ENCODE results near the gene FAM120B.

The FAM120B gene

GRCh38 chr6:170297576-170298330 lies 8.8 kb upstream of the FAM120B start:
- Histone ChIP-seq H3K27ac (ENCODE audit: low read length) (no peak overlapping the region), H4K20me1 (ENCODE audit: insufficient read depth, low read length) (peaks cover 21% of the 10 kb centered on the region), H3K79me2 (ENCODE audit: insufficient read depth, low read length) (no peaks in the 10 kb centered on the region), H2AFZ (ENCODE audit: low read depth, low read length) (no peak overlapping the region), H3K9ac (ENCODE audit: low read depth, low read length) (no peak overlapping the region), H3K9me3 (ENCODE audit: insufficient read depth, low read length, severe bottlenecking) (peaks cover 4% of the 10 kb centered on the region), H3K36me3 (ENCODE audit: insufficient read depth, low read length) (no peaks in the 10 kb centered on the region), H3K4me2 (ENCODE audit: insufficient read depth, low read length) (no peak overlapping the region), H3K4me3 (ENCODE audit: low read depth in 1 of 2, low read length in 2 of 2) (no peak overlapping the region), H3K4me1 (ENCODE audit: insufficient read depth, low read length) (peaks cover 14% of the 10 kb centered on the region), H3K27me3 (ENCODE audit: insufficient read depth, low read length, poor library complexity) (peaks cover 35% of the 10 kb centered on the region)
- DNase-seq (no peak), ATAC-seq (ENCODE audit: insufficient read depth, low read depth) (no peak)
- no peak for TF ChIP-seq CTCF (IDR thresholded peaks at IDR 0.05; ENCODE audit: borderline replicate concordance, extremely low read depth, low read length, poor library complexity, severe bottlenecking)

GRCh38 chr6:170298688-170299087 lies 7.9 kb upstream of the FAM120B start:
- H3K27me3 ChIP-seq (ENCODE audit: insufficient read depth, low read length, poor library complexity): peaks cover 26% of the 10 kb centered on the region
- no peak overlapping the region for H3K4me3 ChIP-seq (ENCODE audit: low read depth in 1 of 2, low read length in 2 of 2)
- no peak overlapping the region for H3K4me2 ChIP-seq (ENCODE audit: insufficient read depth, low read length)
- ATAC-seq (ENCODE audit: insufficient read depth, low read depth): no peak
- H3K79me2 ChIP-seq (ENCODE audit: insufficient read depth, low read length): no peaks in the 10 kb centered on the region
- no peak for DNase-seq
- TF ChIP-seq EZH2 (IDR thresholded peaks at IDR 0.05; ENCODE audit: borderline replicate concordance, low read depth, low read length, severe bottlenecking) (no peak), CTCF (IDR thresholded peaks at IDR 0.05; ENCODE audit: borderline replicate concordance, extremely low read depth, low read length, poor library complexity, severe bottlenecking) (no peak)
- H2AFZ ChIP-seq (ENCODE audit: low read depth, low read length): no peak overlapping the region
- H4K20me1 ChIP-seq (ENCODE audit: insufficient read depth, low read length): peaks cover 19% of the 10 kb centered on the region
- H3K9me3 ChIP-seq (ENCODE audit: insufficient read depth, low read length, severe bottlenecking): peaks cover 4% of the 10 kb centered on the region
- H3K4me1 ChIP-seq (ENCODE audit: insufficient read depth, low read length): peaks cover 14% of the 10 kb centered on the region
- no peak overlapping the region for H3K27ac ChIP-seq (ENCODE audit: low read length)
- H3K36me3 ChIP-seq (ENCODE audit: insufficient read depth, low read length): no peaks in the 10 kb centered on the region
- H3K9ac ChIP-seq (ENCODE audit: low read depth, low read length): no peak overlapping the region

- no peak overlapping the region for H3K4me3 ChIP-seq (ENCODE audit: low read depth in 1 of 2, low read length in 2 of 2)
- no peaks in the 10 kb centered on the region for H3K36me3 ChIP-seq (ENCODE audit: insufficient read depth, low read length)
- peaks cover 9% of the 10 kb centered on the region for H3K4me1 ChIP-seq (ENCODE audit: insufficient read depth, low read length)
- no peak overlapping the region for H3K27ac ChIP-seq (ENCODE audit: low read length)
- H3K4me2 ChIP-seq (ENCODE audit: insufficient read depth, low read length): no peak overlapping the region
- H3K79me2 ChIP-seq (ENCODE audit: insufficient read depth, low read length): no peaks in the 10 kb centered on the region
- peaks cover under 1% of the 10 kb centered on the region for H3K27me3 ChIP-seq (ENCODE audit: insufficient read depth, low read length, poor library complexity)
- no peak for ATAC-seq (ENCODE audit: insufficient read depth, low read depth)
- 0 out of 2 replicates have a peak, but pooled peaks cover under 1% of the 10 kb centered on the region for H4K20me1 ChIP-seq (ENCODE audit: insufficient read depth, low read length)
- TF ChIP-seq EZH2 (IDR thresholded peaks at IDR 0.05; ENCODE audit: borderline replicate concordance, low read depth, low read length, severe bottlenecking): no peak
- no peak for TF ChIP-seq CTCF (IDR thresholded peaks at IDR 0.05; ENCODE audit: borderline replicate concordance, extremely low read depth, low read length, poor library complexity, severe bottlenecking)
- peaks cover 4% of the 10 kb centered on the region for H3K9me3 ChIP-seq (ENCODE audit: insufficient read depth, low read length, severe bottlenecking)
- H3K9ac ChIP-seq (ENCODE audit: low read depth, low read length): no peak overlapping the region
- H2AFZ ChIP-seq (ENCODE audit: low read depth, low read length): no peak overlapping the region
- DNase-seq: no peak
These were observed 5.4 kb upstream of the FAM120B start for GRCh38 chr6:170301184-170301583.
